ENCODE data around the gene AHRR.

- TF ChIP-seq CTCF (conservative IDR thresholded peaks at IDR 0.05; ENCODE audit: low read length) (no peak), EZH2phosphoT487 (IDR thresholded peaks at IDR 0.05; ENCODE audit: borderline replicate concordance, low read depth, low read length) (no peak)
Measured at GRCh38 chr5:390623-391491, 69.3 kb downstream of the AHRR start.

All from OCI-LY7 (cell line).